A549 (cell line): ENCODE results near the gene SRRM4.

Experiments used
- CEBPB ChIP-seq, 2 experiments: fragments of >200 bp in 1 of 2; sonication (Bioruptor Twin) in 1 of 2; formaldehyde crosslinking in 1 of 2; IDR thresholded peaks; 2 replicates each; pipeline ENCODE4 v1.6.1; 2012 to 2016
- CHD4 ChIP-seq: fragments of 200-600 bp; sonication (generic); IDR thresholded peaks from 2 replicates; pipeline ENCODE4 v1.6.1; 2016; ENCODE audit warnings: antibody characterized with exemption, mild to moderate bottlenecking, borderline replicate concordance
- CTCF ChIP-seq: fragments of >200 bp; sonication (Bioruptor Twin); formaldehyde crosslinking; IDR thresholded peaks from 3 replicates; pipeline ENCODE4 v1.5.1; 2016
- E2F6 ChIP-seq: IDR thresholded peaks from 2 replicates; pipeline ENCODE4 v1.6.1; 2012; ENCODE audit warnings: low read depth, borderline replicate concordance
- FOSB ChIP-seq: fragments of 250-450 bp; sonication (Bioruptor Pico); IDR thresholded peaks from 2 replicates; pipeline ENCODE4 v1.5.0; 2020; ENCODE audit warnings: mild to moderate bottlenecking, moderate library complexity
- FOSL2 ChIP-seq, 2 experiments: fragments of 450-650 bp in 1 of 2; fragments of >200 bp in 1 of 2; sonication (Bioruptor Twin) in 1 of 2; formaldehyde crosslinking; IDR thresholded peaks; 2 replicates each; pipeline versions ENCODE4 v1.5.0 to v1.6.1; 2016 to 2020; ENCODE audit warnings: mild to moderate bottlenecking in 1 of 2, moderate library complexity in 1 of 2
- MAX ChIP-seq: IDR thresholded peaks from 2 replicates; pipeline ENCODE4 v1.6.1; 2012
- NFE2L2 ChIP-seq: fragments of 150-350 bp; conservative IDR thresholded peaks from 2 replicates; pipeline ENCODE4 v1.6.1; 2014; ENCODE audit warnings: low read length
- POLR2AphosphoS2 ChIP-seq: conservative IDR thresholded peaks from 2 replicates; pipeline ENCODE4 v1.6.1; 2012; ENCODE audit warnings: low read length, improper control_type of control experiment, inconsistent platforms
- RAD21 ChIP-seq, 2 experiments: fragments of >200 bp in 1 of 2; sonication (Bioruptor Twin) in 1 of 2; formaldehyde crosslinking in 1 of 2; IDR thresholded peaks in 1 of 2; conservative IDR thresholded peaks in 1 of 2; 2 replicates in 1 of 2; 3 replicates in 1 of 2; pipeline ENCODE4 v1.6.1; 2012 to 2018; ENCODE audit warnings: inconsistent platforms in 1 of 2
- REST ChIP-seq: fragments of 200-600 bp; sonication (generic); IDR thresholded peaks from 2 replicates; pipeline ENCODE4 v1.6.1; 2016; ENCODE audit warnings: antibody characterized with exemption, mild to moderate bottlenecking, moderate library complexity
- TFCP2L1 ChIP-seq: fragments of 250-450 bp; sonication (Bioruptor Pico); IDR thresholded peaks from 2 replicates; pipeline ENCODE4 v1.5.0; 2021; ENCODE audit warnings: mild to moderate bottlenecking

GRCh38 chr12:118984161-118984943 lies 3.0 kb downstream of the SRRM4 start:
- no peak for TF ChIP-seq CTCF
- no peak for TF ChIP-seq POLR2AphosphoS2
- TF ChIP-seq TFCP2L1 (CRISPR knock-in tag): no peak
- TF ChIP-seq MAX: no peak
- no peak for TF ChIP-seq CEBPB (IDR thresholded peaks at IDR 0.05)
- TF ChIP-seq FOSL2 (IDR thresholded peaks at IDR 0.05): no peak
- TF ChIP-seq FOSL2 (CRISPR knock-in tag; IDR thresholded peaks at IDR 0.05): no peak
- TF ChIP-seq CHD4: no peak
- TF ChIP-seq REST: no peak
- no peak for TF ChIP-seq FOSB (CRISPR knock-in tag)
- no peak for TF ChIP-seq RAD21 (conservative IDR thresholded peaks at IDR 0.05 in 1 of 2, IDR thresholded peaks at IDR 0.05 in 1 of 2)
- TF ChIP-seq NFE2L2: no peak
- no peak for TF ChIP-seq E2F6
